Heart left ventricle (tissue), 16 donors: ENCODE results near the gene MS4A6E. TPM values are rescaled to one million over a fixed set of nuclear protein-coding genes. Genes with fewer than 3 reads are reported as not detected.

ENCODE experiments used
- ATAC-seq, 4 donors: fragments of 200-7000 bp; cut with Tn5 transposase; one replicate each; pipeline ENCODE4 v1.9.1; 2020 to 2022; ENCODE audit warnings: moderate library complexity in 4 of 4, mild to moderate bottlenecking in 3 of 4, moderate number of reproducible peaks in 1 of 4
- DNase-seq, 5 donors: peaks; one replicate each; pipeline ENCODE4 v3.0.0-alpha.2; 2020
- H3K27ac ChIP-seq, 12 donors: fragments of 200-600 bp; sonication (generic) in 4 of 12; one replicate each; pipeline versions ENCODE4 v1.5.0 to v1.8.0; 2016 to 2022; ENCODE audit warnings: mild to moderate bottlenecking in 2 of 12
- H3K27me3 ChIP-seq, 9 donors: fragments of 200-600 bp; sonication (generic) in 2 of 9; one replicate each; pipeline versions ENCODE4 v1.5.1 to v1.8.0; 2016 to 2022; ENCODE audit warnings: mild to moderate bottlenecking in 3 of 9
- H3K36me3 ChIP-seq, 9 donors: fragments of 200-600 bp; sonication (generic) in 2 of 9; one replicate each; pipeline versions ENCODE4 v1.5.0 to v1.8.0; 2018 to 2022; ENCODE audit warnings: mild to moderate bottlenecking in 2 of 9
- H3K4me1 ChIP-seq, 12 donors: fragments of 200-600 bp; sonication (generic) in 4 of 12; one replicate each; pipeline versions ENCODE4 v1.5.0 to v1.8.0; 2016 to 2022; ENCODE audit warnings: mild to moderate bottlenecking in 3 of 12
- H3K4me3 ChIP-seq, 12 donors: fragments of 200-600 bp; sonication (generic) in 4 of 12; one replicate each; pipeline versions ENCODE4 v1.5.0 to v1.8.0; 2017 to 2022; ENCODE audit warnings: mild to moderate bottlenecking in 9 of 12, moderate library complexity in 4 of 12
- H3K9me3 ChIP-seq, 12 donors: fragments of 200-600 bp; sonication (generic) in 4 of 12; one replicate each; pipeline versions ENCODE4 v1.5.0 to v1.8.0; 2016 to 2022; ENCODE audit warnings: mild to moderate bottlenecking in 1 of 12
- POLR2A ChIP-seq, 2 donors: fragments of 450-650 bp; IDR thresholded peaks; one replicate each; pipeline ENCODE4 v1.6.1; 2017; ENCODE audit warnings: antibody characterized with exemption in 2 of 2, mild to moderate bottlenecking in 2 of 2, moderate library complexity in 2 of 2
- WGBS, 4 donors: extraction: QIAGEN DNeasy Blood & Tissue Kit in 2 of 4; methylation state at CpG; one replicate each; pipeline versions ENCODE4 v1.1.5 to v1.1.7; 2013 to 2018; 5-methylcytosine and 5-hydroxymethylcytosine counted together
- intact Hi-C, 10 donors: fragments of 100-400 bp; cut with DNase I; formaldehyde crosslinking; loops; one replicate each; pipeline versions ENCODE4 v1.11.1 to v1.14.2; 2022
- polyA plus RNA-seq, 2 donors: library from polyadenylated mRNA; stranded (reverse); fragments of 200-250 nt; gene quantifications; one replicate each; pipeline ENCODE4 v1.2.3, GENCODE V29; 2013
- total RNA-seq, 9 donors: library from RNA; depleted of rRNA in 2 of 9; stranded (reverse); fragments of >200 nt in 2 of 9; fragmentation: NEBNext Ultra II Directional in 3 of 9; extraction: Animal tissue kit (Norgen Biotek cat#: 25700) in 3 of 9; gene quantifications; one replicate each; pipeline versions ENCODE4 v1.1.0 to v1.2.4, GENCODE V29; 2016 to 2023
- TF ChIP-seq, protein P1 (sequence below), 12 donors: fragments of 200-600 bp; sonication (generic) in 4 of 12; IDR thresholded peaks; one replicate each; pipeline versions ENCODE4 v1.5.0 to v1.8.0; 2018 to 2022; ENCODE audit warnings: antibody characterized with exemption in 12 of 12, mild to moderate bottlenecking in 5 of 12
- donor health status: ischemic (EF 13 %, LVEDD 7.1; RV severe dilation, severe dysfunction).
- donor health status: healthy with polysubstance abuse.
- donor health status: DM: no; HTN: yes; CAD: no.
- donor health status: DM: no; HTN: no; CAD: no.
- donor health status: ischemic (EF 25% LVEDD 6.9; RV normal size, moderate dysfunction).
- donor health status: ischemic (EF 25% LVEDD 5.7; RV mildly dilated, moderate dysfunction).
- donor health status: healthy.
- donor health status: DM: yes; HTN: yes; CAD: no.
- donor health status: ischemic (EF 35%, LVEDD 5.7; RV mildly dilated, moderate dysfunction).
- donor health status: nonischemic (EF 11% LVEDD 7.7; RV severe dilation, severe dysfunction).
- donor health status: DM: yes; HTN: yes; CAD: no.
- donor health status: PGD.
- donor health status: ischemic (EF 29% LVEDD 5.4; RV normal size, mild dysfunction).
- donor health status: nonischemic (EF 23%, LVEDD 6.1; RV moderate dilation, normal function).

The MS4A6E gene
- total and polyA plus RNA-seq, 11 donors = 0.18 TPM; not detected in 10

DNA sequence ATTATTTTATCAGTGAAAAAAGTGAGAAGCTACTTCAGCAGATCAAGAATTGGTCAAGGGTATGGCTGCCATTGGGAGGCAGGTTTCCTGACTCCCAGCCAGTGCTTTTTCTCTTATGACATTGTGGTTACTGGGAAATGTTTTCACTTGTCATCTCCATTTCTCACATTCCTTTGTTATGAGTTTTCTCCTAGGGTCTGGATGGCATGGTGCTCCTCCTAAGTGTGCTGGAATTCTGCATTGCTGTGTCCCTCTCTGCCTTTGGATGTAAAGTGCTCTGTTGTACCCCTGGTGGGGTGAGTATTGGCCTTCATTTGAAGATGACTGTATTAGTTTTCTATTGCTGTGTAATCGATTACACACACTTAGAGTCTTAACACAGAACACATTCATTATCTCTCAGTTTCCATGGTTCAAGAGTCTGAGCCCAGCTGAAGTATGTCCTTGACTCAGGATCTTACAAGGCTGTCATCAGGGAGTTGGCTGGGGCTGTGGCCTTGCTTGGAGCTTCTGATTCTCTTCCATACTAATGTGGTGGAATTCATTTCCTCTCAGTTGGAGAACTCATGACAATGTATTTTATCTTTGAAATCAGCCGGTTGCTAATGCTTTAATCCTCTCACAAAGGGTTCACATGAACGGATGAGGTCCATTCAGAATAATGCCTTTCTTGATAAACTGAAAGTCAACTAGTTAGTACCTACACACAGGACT lies 21.0 kb upstream of the MS4A6E start:
- H3K27ac ChIP-seq = peak overlapping the region in 1 of 12 donors; percentile 5
- H3K4me1 ChIP-seq = peaks cover 0 to 20% (median 0%) of the 10 kb centered on the region in 12 donors
- H3K36me3 ChIP-seq = peaks cover 0 to 38% (median 0%) of the 10 kb centered on the region in 9 donors
- no peak for ATAC-seq
- WGBS, 4 donors = 50 to 71% (median 66%) methylated on average over 3 of the region's 3 CpGs
- H3K9me3 ChIP-seq = no peaks in the 10 kb centered on the region
- intact Hi-C loops = no loop called here
- TF ChIP-seq, protein P1, sequence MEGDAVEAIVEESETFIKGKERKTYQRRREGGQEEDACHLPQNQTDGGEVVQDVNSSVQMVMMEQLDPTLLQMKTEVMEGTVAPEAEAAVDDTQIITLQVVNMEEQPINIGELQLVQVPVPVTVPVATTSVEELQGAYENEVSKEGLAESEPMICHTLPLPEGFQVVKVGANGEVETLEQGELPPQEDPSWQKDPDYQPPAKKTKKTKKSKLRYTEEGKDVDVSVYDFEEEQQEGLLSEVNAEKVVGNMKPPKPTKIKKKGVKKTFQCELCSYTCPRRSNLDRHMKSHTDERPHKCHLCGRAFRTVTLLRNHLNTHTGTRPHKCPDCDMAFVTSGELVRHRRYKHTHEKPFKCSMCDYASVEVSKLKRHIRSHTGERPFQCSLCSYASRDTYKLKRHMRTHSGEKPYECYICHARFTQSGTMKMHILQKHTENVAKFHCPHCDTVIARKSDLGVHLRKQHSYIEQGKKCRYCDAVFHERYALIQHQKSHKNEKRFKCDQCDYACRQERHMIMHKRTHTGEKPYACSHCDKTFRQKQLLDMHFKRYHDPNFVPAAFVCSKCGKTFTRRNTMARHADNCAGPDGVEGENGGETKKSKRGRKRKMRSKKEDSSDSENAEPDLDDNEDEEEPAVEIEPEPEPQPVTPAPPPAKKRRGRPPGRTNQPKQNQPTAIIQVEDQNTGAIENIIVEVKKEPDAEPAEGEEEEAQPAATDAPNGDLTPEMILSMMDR (IDR thresholded peaks at IDR 0.05) = no peak
- TF ChIP-seq POLR2A (IDR thresholded peaks at IDR 0.05) = no peak
- H3K27me3 ChIP-seq = no peaks in the 10 kb centered on the region
- no peak overlapping the region for H3K4me3 ChIP-seq
- no peak for DNase-seq

DNA sequence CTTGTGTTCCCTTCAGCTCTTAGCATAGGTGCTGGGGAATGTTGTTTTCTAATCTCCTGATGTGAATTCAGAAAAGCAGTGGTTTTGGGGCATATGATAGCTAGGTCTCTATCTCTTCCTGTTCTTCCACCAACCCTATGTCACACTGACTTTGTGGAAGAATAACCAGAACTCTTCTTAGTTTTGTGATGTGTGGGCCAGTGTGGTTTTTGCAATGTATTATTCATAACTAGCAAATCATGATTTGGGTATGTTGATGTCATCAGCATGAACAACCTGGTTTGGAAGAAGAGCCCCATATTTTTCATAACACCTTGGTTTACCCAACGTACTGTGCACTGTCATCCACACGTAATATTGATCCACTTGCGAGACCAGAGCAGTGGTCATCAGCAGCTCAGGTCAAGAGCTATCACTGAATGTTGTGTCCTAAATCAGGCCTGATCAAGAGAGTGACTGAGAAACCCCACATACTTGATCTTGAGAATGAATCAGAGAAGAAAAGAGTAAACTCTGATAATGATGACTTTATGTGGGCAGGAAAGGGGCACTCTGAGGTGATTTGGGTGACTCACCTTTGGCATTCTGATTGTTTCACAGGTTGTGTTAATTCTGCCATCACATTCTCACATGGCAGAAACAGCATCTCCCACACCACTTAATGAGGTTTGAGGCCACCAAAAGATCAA lies 19.4 kb upstream of the MS4A6E start:
- H3K4me3 ChIP-seq = no peak overlapping the region
- H3K27ac ChIP-seq = peak overlapping the region in 1 of 12 donors; percentile 84
- TF ChIP-seq POLR2A (IDR thresholded peaks at IDR 0.05) = no peak
- TF ChIP-seq, protein P1 (IDR thresholded peaks at IDR 0.05) = no peak
- DNase-seq (no peak), ATAC-seq (no peak)
- H3K9me3 ChIP-seq = no peaks in the 10 kb centered on the region
- H3K4me1 ChIP-seq = peaks cover 0 to 26% (median 0%) of the 10 kb centered on the region in 12 donors
- WGBS, 4 donors = 81 to 88% (median 83%) methylated on average over 3 of the region's 3 CpGs
- H3K27me3 ChIP-seq = no peaks in the 10 kb centered on the region
- intact Hi-C loops = no loop called here
- peaks cover 0 to 31% (median 0%) of the 10 kb centered on the region in 9 donors for H3K36me3 ChIP-seq

DNA sequence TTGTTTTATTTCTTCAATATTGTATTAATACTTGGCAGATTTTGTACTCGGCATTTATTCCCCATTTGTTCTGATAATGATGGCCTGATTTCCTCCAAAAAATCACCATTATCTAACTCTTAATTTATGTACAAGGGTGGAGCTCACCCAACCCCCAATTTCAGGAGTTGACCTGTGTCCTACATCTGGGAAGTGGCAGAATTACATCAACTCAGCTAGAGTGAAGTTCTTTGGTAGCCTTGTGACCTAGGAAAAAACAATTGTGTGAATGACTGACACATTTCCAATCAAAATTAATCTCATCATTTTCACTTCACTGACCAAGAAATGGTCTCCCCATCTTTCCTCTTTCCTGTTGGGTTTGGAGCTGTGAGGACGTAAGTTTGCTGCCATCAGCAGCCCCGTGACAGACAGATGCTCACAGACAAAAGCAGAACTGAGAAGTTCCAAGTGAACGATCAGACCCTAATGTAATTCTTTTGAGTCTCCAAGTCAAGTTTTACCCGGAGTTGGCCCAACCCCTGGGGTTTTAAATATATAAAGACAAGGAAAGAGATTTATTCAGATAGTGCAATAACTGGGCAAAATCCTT lies 16.6 kb upstream of the MS4A6E start:
- Histone ChIP-seq H3K9me3 (no peaks in the 10 kb centered on the region), H3K27me3 (no peaks in the 10 kb centered on the region), H3K4me1 (peaks cover 0 to 26% (median 0%) of the 10 kb centered on the region in 12 donors), H3K4me3 (no peak overlapping the region), H3K36me3 (peaks cover 0 to 19% (median 0%) of the 10 kb centered on the region in 9 donors), H3K27ac (peak overlapping the region in 3 of 12 donors; percentile 48 to 89 (median 49))
- TF ChIP-seq, protein P1 (IDR thresholded peaks at IDR 0.05) = no peak
- TF ChIP-seq POLR2A (IDR thresholded peaks at IDR 0.05) = no peak
- peak; percentile 48 to 83 (median 56) for ATAC-seq
- intact Hi-C loops = no loop called here
- WGBS, 4 donors = 50 to 58% (median 55%) methylated on average over 5 of the region's 5 CpGs
- DNase-seq = peak in 2 of 5 donors; percentile 14 to 41
